ENCODE measurements around the gene TEDDM1. TPM values are rescaled to one million over a fixed set of nuclear protein-coding genes. Genes with fewer than 3 reads are reported as not detected.

Gene TEDDM1
- total and polyA plus RNA-seq, 2 of the 13 experiments (the other 11 are each of a cell fraction or from before 2014, with no cell fraction given) = not detected

DNA sequence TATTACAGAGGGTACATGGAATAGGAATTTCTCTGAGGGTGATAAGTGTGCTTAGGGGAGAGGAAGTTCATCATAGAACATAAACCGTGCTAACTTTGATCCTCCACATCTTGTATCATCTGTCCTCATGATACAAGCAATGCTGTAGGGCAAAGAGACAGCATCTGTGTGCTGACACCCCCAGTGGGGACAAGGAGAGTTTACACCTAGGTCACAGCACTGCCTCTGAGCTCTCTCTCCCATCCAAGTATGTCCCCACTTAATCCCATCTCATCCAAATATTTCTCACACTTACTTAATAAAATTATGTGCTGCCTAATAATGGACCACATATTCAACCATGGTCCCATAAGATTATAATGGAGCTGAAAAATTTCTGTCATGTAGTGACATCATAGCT is 4.3 kb upstream of the TEDDM1 start:
- Histone ChIP-seq H3K27ac (ENCODE audit: extremely low read length, insufficient read depth, low read length) (no peak overlapping the region), H3K9me3 (ENCODE audit: low read length) (peaks cover 11% of the 10 kb centered on the region), H3K27me3 (ENCODE audit: control insufficient read depth in 1 of 2, insufficient read depth in 2 of 2, low read length in 2 of 2) (no peaks in the 10 kb centered on the region), H2AFZ (ENCODE audit: low read length) (no peak overlapping the region), H4K20me1 (ENCODE audit: insufficient read depth, low read length) (no peaks in the 10 kb centered on the region), H3K79me2 (ENCODE audit: insufficient read depth, low read length) (no peaks in the 10 kb centered on the region), H3K4me3 (replicated peaks in 1 of 3; ENCODE audit: insufficient read depth in 1 of 3, low read depth in 2 of 3, low read length in 3 of 3) (no peak overlapping the region), H3K36me3 (replicated peaks in 1 of 2; ENCODE audit: control insufficient read depth in 1 of 2, insufficient read depth in 2 of 2, low read length in 2 of 2) (no peaks in the 10 kb centered on the region), H3K4me2 (ENCODE audit: low read depth, low read length) (no peak overlapping the region), H3K9ac (ENCODE audit: insufficient read depth, low read depth, low read length) (no peak overlapping the region), H3K4me1 (ENCODE audit: insufficient read depth, low read length) (peaks cover 17% of the 10 kb centered on the region)
- no TSS peak for BruUV-seq (replicated peaks)
- in situ Hi-C loops (cut with HindIII; ENCODE audit: extremely low pct_ligation_motif_present, low pct_unique_long_range_greater_than_20kb) (no loop called here), intact Hi-C loops (cut with micrococcal nuclease; ENCODE audit: unreplicated experiment) (no loop called here)
- DNase-seq (ENCODE audit: low spot score) = no peak
- POLR2A ChIA-PET = interaction anchor here (1.3 kb wide), 1 partner anchor 13 kb away, joined by 5 read pairs; the partner anchor contains the start of gene GLUL
- peak; percentile 76 for ATAC-seq
- CTCF ChIA-PET (ENCODE audit: low intra/inter-chr PET ratio, low total read pairs) = no interaction called here
- TF ChIP-seq STAG1 (CRISPR knock-in tag; IDR thresholded peaks at IDR 0.05) (peak; percentile 29; the same call in 1 of the 2 replicates), PRMT3 (CRISPR knock-in tag; IDR thresholded peaks at IDR 0.05; ENCODE audit: borderline replicate concordance, low read depth) (no peak), CREB1 (IDR thresholded peaks at IDR 0.05) (peak; percentile 59; the same call in 1 of the 2 replicates), CREB1 (CRISPR knock-in tag; IDR thresholded peaks at IDR 0.05) (no peak), DNMT1 (CRISPR knock-in tag; IDR thresholded peaks at IDR 0.05) (no peak)
- 0% methylated on average over 1 of the region's 1 CpG for WGBS (ENCODE audit: low lambda C conversion rate)
- FAIRE-seq = peak; percentile 26

GRCh38 chr1:182397653-182398393 is 2.6 kb downstream of the TEDDM1 start:
- H3K27ac ChIP-seq (ENCODE audit: extremely low read length, insufficient read depth, low read length) = no peak overlapping the region
- FAIRE-seq = no peak

More at GRCh38 chr1:182397653-182398393, 2.6 kb downstream of the TEDDM1 start:
- no peaks in the 10 kb centered on the region for H4K20me1 ChIP-seq (ENCODE audit: insufficient read depth, low read length)
- intact Hi-C loops (cut with micrococcal nuclease; ENCODE audit: unreplicated experiment) = loop anchor here (2.0 kb wide), 2 partner anchors 149 to 197 kb away; no protein-coding TSS in a partner anchor
- no peak for TF ChIP-seq ETV6 (CRISPR knock-in tag; conservative IDR thresholded peaks at IDR 0.05)
- 0 out of 2 replicates have a peak, but pooled peaks have one; percentile 8 for TF ChIP-seq CEBPB (IDR thresholded peaks at IDR 0.05; ENCODE audit: borderline replicate concordance, low read depth, low read length)
- no peak overlapping the region for H3K4me2 ChIP-seq (ENCODE audit: low read depth, low read length)
- no peaks in the 10 kb centered on the region for H3K36me3 ChIP-seq (replicated peaks in 1 of 2; ENCODE audit: control insufficient read depth in 1 of 2, insufficient read depth in 2 of 2, low read length in 2 of 2)
- no peaks in the 10 kb centered on the region for H3K9me3 ChIP-seq (ENCODE audit: low read length)
- no peaks in the 10 kb centered on the region for H3K27me3 ChIP-seq (ENCODE audit: control insufficient read depth in 1 of 2, insufficient read depth in 2 of 2, low read length in 2 of 2)
- in situ Hi-C loops (cut with HindIII; ENCODE audit: extremely low pct_ligation_motif_present, low pct_unique_long_range_greater_than_20kb) = loop anchor here (5.0 kb wide), 2 partner anchors 256 to 316 kb away; no protein-coding TSS in a partner anchor
- ChIA-PET CTCF (ENCODE audit: low intra/inter-chr PET ratio, low total read pairs) (interaction anchor here (1.8 to 3.6 kb wide), 3 partner anchors 254 to 313 kb away, joined by 4 to 70 read pairs (median 51); no protein-coding TSS in a partner anchor), POLR2A (interaction anchor here (1.3 to 3.1 kb wide), 3 partner anchors 10 to 254 kb away, joined by 3 to 25 read pairs (median 8); no protein-coding TSS in a partner anchor)
- 37% methylated on average over 8 of the region's 8 CpGs for WGBS (ENCODE audit: low lambda C conversion rate)
- H2AFZ ChIP-seq (ENCODE audit: low read length) = no peak overlapping the region
- peaks cover 38% of the 10 kb centered on the region for H3K4me1 ChIP-seq (ENCODE audit: insufficient read depth, low read length)
- no peak overlapping the region for H3K4me3 ChIP-seq (replicated peaks in 1 of 3; ENCODE audit: insufficient read depth in 1 of 3, low read depth in 2 of 3, low read length in 3 of 3)
- ATAC-seq (no peak), DNase-seq (ENCODE audit: low spot score) (no peak)
- no TSS peak for BruUV-seq (replicated peaks)
- H3K79me2 ChIP-seq (ENCODE audit: insufficient read depth, low read length) = peaks cover under 1% of the 10 kb centered on the region
- H3K9ac ChIP-seq (ENCODE audit: insufficient read depth, low read depth, low read length) = no peak overlapping the region
